Dedifferentiated amniotic fluid mesenchymal stem cell (primary cell): ENCODE data around the gene UBXN6.

Experiments used
- DNase-seq: peaks from one replicate; pipeline ENCODE4 v3.0.0-alpha.2; 2016; ENCODE audit errors: extremely low spot score

Gene UBXN6

GRCh38 chr19:4457654-4458395 lies at the start of gene UBXN6:
TSS of gene UBXN6 (minus strand) at chr19:4457794. CDS start at chr19:4457697, 97 bp downstream.
- DNase-seq: peak; percentile 98

- no peak for DNase-seq
These were observed 49.5 kb upstream of the UBXN6 start for GRCh38 chr19:4507150-4507452.

- DNase-seq: no peak
These were observed 49.0 kb upstream of the UBXN6 start for GRCh38 chr19:4506449-4507149.

- DNase-seq: no peak
These were observed 48.2 kb upstream of the UBXN6 start for GRCh38 chr19:4505570-4506448.

GRCh38 chr19:4504891-4505569 lies 47.4 kb upstream of the UBXN6 start:
- DNase-seq: no peak

GRCh38 chr19:4504297-4504701 lies 46.7 kb upstream of the UBXN6 start:
- DNase-seq: no peak

- DNase-seq: no peak
These were observed 46.2 kb upstream of the UBXN6 start for GRCh38 chr19:4503825-4504170.

- DNase-seq: no peak
These were observed 45.7 kb upstream of the UBXN6 start for GRCh38 chr19:4503132-4503824.

- no peak for DNase-seq
These were observed 44.9 kb upstream of the UBXN6 start for GRCh38 chr19:4502282-4503131.

GRCh38 chr19:4501691-4502090 lies 44.1 kb upstream of the UBXN6 start:
- no peak for DNase-seq

GRCh38 chr19:4500841-4501591 lies 43.4 kb upstream of the UBXN6 start:
- no peak for DNase-seq

GRCh38 chr19:4499855-4500254 lies 42.3 kb upstream of the UBXN6 start:
- no peak for DNase-seq

GRCh38 chr19:4499318-4499717 lies 41.7 kb upstream of the UBXN6 start:
- DNase-seq: no peak

- DNase-seq: no peak
These were observed 41.1 kb upstream of the UBXN6 start for GRCh38 chr19:4498694-4499093.

GRCh38 chr19:4497770-4498389 lies 40.3 kb upstream of the UBXN6 start:
- DNase-seq: no peak

GRCh38 chr19:4496304-4496703 lies 38.7 kb upstream of the UBXN6 start:
- no peak for DNase-seq

GRCh38 chr19:4495471-4495870 lies 37.9 kb upstream of the UBXN6 start:
- DNase-seq: no peak

GRCh38 chr19:4494691-4495064 lies 37.1 kb upstream of the UBXN6 start:
- no peak for DNase-seq

GRCh38 chr19:4493929-4494690 lies 36.5 kb upstream of the UBXN6 start:
- no peak for DNase-seq
